Esophagus (tissue), 2 donors: ENCODE measurements around the gene AGAP3. TPM values are rescaled to one million over a fixed set of nuclear protein-coding genes. Genes with fewer than 3 reads are reported as not detected.

ENCODE experiments used
- H3K27ac ChIP-seq, 2 donors: one replicate each; pipeline ENCODE4 v1.5.1; 2013; ENCODE audit warnings: low read depth in 2 of 2, mild to moderate bottlenecking in 2 of 2, inconsistent platforms in 1 of 2, low read length in 1 of 2, moderate library complexity in 1 of 2
- H3K27me3 ChIP-seq, 2 donors: one replicate each; pipeline ENCODE4 v1.6.1; 2013; ENCODE audit warnings: low read length in 2 of 2, control low read depth in 1 of 2, mild to moderate bottlenecking in 1 of 2; ENCODE audit not compliant: insufficient read depth in 2 of 2, control insufficient read depth in 1 of 2
- H3K36me3 ChIP-seq, 2 donors: one replicate each; pipeline ENCODE4 v1.6.1; 2013; ENCODE audit warnings: low read length in 1 of 2; ENCODE audit not compliant: control insufficient read depth in 2 of 2, insufficient read depth in 2 of 2
- H3K4me1 ChIP-seq, 2 donors: one replicate each; pipeline ENCODE4 v1.6.1; 2013; ENCODE audit warnings: low read length in 1 of 2; ENCODE audit not compliant: control insufficient read depth in 2 of 2, insufficient read depth in 2 of 2
- H3K4me3 ChIP-seq, 2 donors: one replicate each; pipeline ENCODE4 v1.5.1; 2013; ENCODE audit warnings: low read length in 2 of 2, mild to moderate bottlenecking in 2 of 2, low read depth in 1 of 2, moderate library complexity in 1 of 2
- H3K9me3 ChIP-seq, 2 donors: one replicate each; pipeline ENCODE4 v1.6.1; 2013; ENCODE audit warnings: mild to moderate bottlenecking in 2 of 2, low read depth in 1 of 2, low read length in 1 of 2, moderate library complexity in 1 of 2; ENCODE audit not compliant: control insufficient read depth in 2 of 2, insufficient read depth in 1 of 2
- WGBS, 2 donors: extraction: QIAGEN DNeasy Blood & Tissue Kit; methylation state at CpG; one replicate each; pipeline ENCODE4 v1.1.7; 2013; 5-methylcytosine and 5-hydroxymethylcytosine counted together
- polyA plus RNA-seq, 2 donors: library from polyadenylated mRNA; stranded (reverse); fragments of 200-250 nt; gene quantifications; one replicate each; pipeline ENCODE4 v1.2.3, GENCODE V29; 2013
- donor health status: healthy with polysubstance abuse.
- donor health status: Bipolar disorder and iron deficiency.

AGAP3 gene
- polyA plus RNA-seq, 2 donors: 60.8 to 98.8 TPM

DNA sequence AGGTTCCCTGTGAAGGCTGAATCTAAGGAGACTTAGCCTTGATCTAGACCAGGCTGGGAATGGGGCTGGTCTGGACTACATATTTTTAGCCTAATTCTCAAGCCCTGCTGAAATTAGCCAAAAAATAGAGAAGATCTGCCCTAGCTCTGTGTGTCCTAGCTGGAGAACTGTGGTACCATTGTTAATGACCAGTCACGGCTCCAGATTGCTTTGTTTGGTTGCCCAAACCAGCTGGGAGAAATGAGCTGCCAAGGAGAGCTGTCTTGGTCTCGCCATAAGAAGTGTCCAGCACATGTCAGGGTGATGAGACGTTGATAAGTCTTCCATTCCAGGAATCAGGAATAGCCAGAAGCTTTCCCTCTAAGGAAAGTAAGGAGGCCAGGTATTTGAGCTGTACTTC, 60.5 kb downstream of the AGAP3 start:
- no peak overlapping the region for H3K4me3 ChIP-seq
- no peaks in the 10 kb centered on the region for H3K27me3 ChIP-seq
- WGBS, 2 donors: 52 to 56% methylated on average over 3 of the region's 3 CpGs
- no peaks in the 10 kb centered on the region for H3K9me3 ChIP-seq
- peaks cover 0 to 3% of the 10 kb centered on the region in 2 donors for H3K4me1 ChIP-seq
- H3K27ac ChIP-seq: no peak overlapping the region
- H3K36me3 ChIP-seq: peaks cover 8 to 26% of the 10 kb centered on the region in 2 donors

DNA sequence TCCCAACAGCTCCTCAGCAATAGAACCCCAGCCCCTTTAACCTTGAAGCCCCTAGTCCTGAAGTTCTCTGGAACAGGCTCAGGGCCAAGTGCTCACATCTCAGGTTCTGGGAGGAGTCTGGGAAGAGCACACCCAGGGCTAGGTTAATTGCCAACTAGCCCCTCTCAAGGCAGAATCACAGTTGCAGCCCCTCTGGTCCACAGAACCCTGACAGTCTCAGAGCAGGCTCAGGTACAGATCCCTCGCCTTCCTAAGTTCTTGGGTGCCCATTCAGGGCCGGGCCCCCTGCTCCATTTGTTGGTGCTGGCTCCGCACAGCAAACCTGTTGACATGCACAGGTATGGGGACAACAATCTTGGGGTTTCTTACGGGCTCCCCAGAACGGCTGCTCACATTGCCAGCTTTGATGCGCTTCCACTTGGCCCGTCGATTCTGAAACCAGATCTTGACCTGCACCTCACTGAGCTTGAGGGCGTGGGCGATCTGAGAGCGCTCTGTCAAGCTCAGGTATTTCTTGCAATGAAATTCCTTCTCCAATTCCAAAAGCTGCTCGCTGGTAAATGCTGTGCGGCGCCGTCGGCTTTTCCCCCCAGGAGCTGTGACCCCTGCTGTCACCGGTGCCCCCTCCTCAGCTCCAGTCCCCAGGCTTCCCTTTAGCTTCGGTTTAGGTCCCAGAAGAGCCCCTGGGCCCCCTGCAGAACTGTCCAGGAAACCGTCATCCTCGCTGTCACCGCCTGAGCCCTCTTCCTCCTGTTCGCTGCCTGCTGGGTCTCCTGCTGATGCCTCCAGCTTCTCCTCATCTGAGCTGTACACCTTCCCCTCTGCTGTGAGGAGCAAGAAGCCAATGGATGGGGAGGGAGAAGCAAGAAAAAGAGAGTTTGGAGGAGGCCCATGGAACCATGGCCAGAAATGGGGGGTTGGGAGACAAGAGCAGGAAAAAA, 62.3 kb downstream of the AGAP3 start:
- H3K27ac ChIP-seq: no peak overlapping the region
- H3K4me3 ChIP-seq: no peak overlapping the region
- H3K4me1 ChIP-seq: peaks cover 0 to 3% of the 10 kb centered on the region in 2 donors
- 46 to 60% methylated on average over 22 of the region's 22 CpGs for WGBS, 2 donors
- H3K36me3 ChIP-seq: peaks cover 8% of the 10 kb centered on the region in 2 donors
- H3K9me3 ChIP-seq: no peaks in the 10 kb centered on the region
- no peaks in the 10 kb centered on the region for H3K27me3 ChIP-seq

DNA sequence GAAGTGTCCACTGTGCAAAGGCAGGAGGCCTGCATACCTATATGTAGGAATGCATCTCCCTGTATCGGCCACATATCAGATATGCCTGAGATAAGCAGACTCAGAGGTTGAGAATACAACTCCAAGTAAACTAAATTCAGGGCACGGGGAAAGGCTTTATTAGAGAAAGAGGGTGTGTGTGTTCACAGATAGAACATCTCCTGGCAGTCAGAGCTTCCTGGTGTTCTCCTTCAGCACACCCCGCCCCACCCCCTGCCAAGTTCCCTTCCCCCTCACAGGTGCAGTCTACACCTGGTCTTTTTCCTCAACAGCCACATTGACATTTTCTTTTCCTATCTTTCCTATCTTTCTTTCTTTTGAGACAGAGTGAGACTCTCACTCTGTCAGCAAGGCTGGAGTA, 64.1 kb downstream of the AGAP3 start:
- Histone ChIP-seq H3K4me1 (no peaks in the 10 kb centered on the region), H3K9me3 (no peaks in the 10 kb centered on the region), H3K4me3 (no peak overlapping the region), H3K27me3 (peaks cover 0 to 3% of the 10 kb centered on the region in 2 donors), H3K27ac (no peak overlapping the region), H3K36me3 (no peaks in the 10 kb centered on the region)
- WGBS, 2 donors: 59 to 73% methylated on average over 3 of the region's 3 CpGs

DNA sequence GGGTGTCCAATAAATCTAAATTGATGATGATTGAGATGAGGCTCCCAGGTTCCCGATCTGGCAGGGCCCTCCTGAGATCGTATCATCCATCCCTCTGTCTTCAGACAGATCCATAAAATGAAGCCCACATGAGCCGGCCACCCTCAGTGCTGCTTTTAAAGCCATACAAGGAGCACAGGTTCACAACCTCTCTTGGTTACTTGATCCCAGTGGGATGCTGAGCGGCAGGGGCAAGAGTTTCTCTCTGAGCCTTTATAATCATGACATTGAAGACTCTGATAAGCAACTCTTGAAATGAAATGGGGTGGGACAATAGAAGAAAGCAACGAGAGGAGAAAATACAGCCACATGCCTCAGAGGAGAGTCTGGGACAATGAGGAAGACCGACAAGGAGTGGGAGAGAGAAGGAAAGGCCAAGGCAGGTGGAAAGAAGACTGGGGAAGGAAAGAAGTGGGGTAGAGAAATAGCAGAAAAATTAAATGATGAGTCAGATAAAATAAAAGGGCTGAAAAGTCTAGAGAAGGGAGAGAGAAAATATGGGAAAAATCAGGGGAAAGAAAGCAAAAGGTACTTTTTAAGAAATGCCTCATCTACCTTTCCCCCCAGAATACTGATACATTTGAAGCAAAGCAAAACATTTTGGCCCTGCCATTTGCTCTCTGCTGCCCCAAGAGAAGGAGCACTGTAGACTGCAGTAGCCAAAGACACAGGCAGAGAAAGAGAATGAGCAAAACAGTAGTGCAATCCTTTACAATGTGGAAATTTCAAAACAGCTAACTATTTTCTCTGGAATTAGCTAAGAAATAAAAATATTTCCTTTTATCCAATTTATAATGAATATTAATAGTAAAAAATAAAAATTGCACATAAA, 66.6 kb downstream of the AGAP3 start:
- Histone ChIP-seq H3K27me3 (peaks cover 0 to 3% of the 10 kb centered on the region in 2 donors), H3K9me3 (no peaks in the 10 kb centered on the region), H3K4me3 (no peak overlapping the region), H3K4me1 (no peaks in the 10 kb centered on the region), H3K27ac (no peak overlapping the region), H3K36me3 (no peaks in the 10 kb centered on the region)
- WGBS, 2 donors: 59 to 64% methylated on average over 6 of the region's 6 CpGs

DNA sequence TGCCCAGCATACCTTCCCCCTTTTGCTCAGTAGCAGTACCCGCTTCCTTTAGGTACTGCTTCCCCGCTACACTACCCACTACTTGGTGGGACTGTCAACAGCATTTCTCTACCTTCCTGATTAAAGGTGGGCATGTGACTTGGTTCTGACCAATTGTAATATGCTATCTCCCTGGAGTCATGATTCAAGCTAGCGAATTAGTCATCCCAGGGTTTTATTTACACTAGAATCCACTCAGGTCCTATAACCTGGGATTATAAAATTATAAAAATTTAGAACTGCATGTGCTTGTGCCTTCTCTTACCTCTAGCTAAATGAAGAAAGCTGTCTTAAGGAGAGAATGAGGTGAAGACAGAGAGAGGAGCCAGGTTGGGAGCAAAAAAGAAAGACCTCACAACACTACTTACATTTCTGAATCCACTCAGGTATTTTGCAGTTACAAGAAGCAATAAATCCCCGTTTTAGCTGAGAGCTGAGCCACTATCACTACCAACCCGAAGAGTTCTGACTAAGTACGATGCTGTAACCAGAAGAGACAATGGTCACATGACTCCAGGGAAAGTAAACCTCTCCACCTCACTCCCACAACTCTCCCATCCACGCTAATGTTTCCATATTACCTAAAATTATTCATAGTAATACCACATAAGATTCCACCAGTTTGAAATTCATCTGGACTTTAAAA, 71.5 kb downstream of the AGAP3 start:
- Histone ChIP-seq H3K4me1 (no peaks in the 10 kb centered on the region), H3K9me3 (no peaks in the 10 kb centered on the region), H3K27me3 (peaks cover 0 to 3% of the 10 kb centered on the region in 2 donors), H3K36me3 (no peaks in the 10 kb centered on the region), H3K27ac (no peak overlapping the region), H3K4me3 (no peak overlapping the region)
- WGBS, 2 donors: 78 to 80% methylated on average over 7 of the region's 7 CpGs

DNA sequence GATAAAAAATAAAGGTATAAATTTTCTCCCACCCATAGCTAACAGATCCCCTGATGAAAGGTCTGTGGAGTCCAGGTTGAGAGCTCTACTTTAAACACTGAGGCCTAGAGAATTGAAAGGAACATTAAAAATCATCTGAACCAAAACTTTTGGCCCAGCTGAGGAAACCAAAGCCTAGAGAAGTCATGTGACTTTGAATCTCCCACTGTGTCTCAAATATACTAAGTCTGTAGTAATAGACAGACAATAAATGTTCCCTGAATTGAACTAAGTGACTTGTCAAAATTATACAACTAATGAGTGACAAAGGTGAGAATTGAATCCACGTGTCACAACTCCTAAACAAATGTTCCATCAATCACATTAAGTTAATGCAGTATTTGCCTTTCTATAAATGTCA, 75.5 kb downstream of the AGAP3 start:
- H3K27me3 ChIP-seq: peaks cover 0 to 4% of the 10 kb centered on the region in 2 donors
- H3K9me3 ChIP-seq: no peaks in the 10 kb centered on the region
- H3K36me3 ChIP-seq: no peaks in the 10 kb centered on the region
- H3K4me1 ChIP-seq: peaks cover 0 to under 1% of the 10 kb centered on the region in 2 donors
- WGBS, 2 donors: 83 to 89% methylated on average over 1 of the region's 1 CpG
- H3K27ac ChIP-seq: no peak overlapping the region
- no peak overlapping the region for H3K4me3 ChIP-seq

DNA sequence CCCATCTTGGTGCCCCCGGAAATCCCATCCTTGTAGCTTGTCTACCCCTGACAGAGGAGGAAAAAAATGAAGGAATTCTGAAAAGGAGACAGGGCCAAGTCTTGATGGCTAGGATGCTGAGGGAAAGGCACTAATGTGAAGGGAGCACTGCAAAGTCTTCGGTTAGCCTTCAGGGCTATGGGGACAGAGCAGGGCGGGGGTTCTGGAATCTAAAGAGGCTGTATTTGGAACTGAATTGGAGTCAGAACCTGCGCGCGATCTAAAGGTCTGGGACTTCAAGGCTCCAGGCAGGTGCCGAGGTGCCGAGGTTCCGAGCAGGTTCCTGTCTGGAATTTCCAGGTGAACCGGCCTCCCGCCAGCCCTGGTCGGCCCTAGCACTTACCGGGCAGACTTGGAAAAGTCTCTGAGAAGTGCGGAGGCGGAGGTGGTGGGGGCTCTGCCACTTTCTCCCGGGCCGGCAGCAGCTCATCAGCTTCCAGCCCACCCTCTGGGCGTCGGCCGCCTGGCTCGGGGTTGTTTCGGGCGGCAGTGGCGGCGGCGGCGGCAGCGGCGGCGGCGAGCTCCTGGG, 80.4 kb downstream of the AGAP3 start:
- H3K27me3 ChIP-seq: peaks cover 0 to 11% of the 10 kb centered on the region in 2 donors
- H3K4me1 ChIP-seq: peaks cover 3 to 9% of the 10 kb centered on the region in 2 donors
- no peaks in the 10 kb centered on the region for H3K36me3 ChIP-seq
- peak overlapping the region in 1 of 2 donors; percentile 54 for H3K4me3 ChIP-seq
- no peak overlapping the region for H3K27ac ChIP-seq
- no peaks in the 10 kb centered on the region for H3K9me3 ChIP-seq
- WGBS, 2 donors: 11% methylated on average over 31 of the region's 31 CpGs

DNA sequence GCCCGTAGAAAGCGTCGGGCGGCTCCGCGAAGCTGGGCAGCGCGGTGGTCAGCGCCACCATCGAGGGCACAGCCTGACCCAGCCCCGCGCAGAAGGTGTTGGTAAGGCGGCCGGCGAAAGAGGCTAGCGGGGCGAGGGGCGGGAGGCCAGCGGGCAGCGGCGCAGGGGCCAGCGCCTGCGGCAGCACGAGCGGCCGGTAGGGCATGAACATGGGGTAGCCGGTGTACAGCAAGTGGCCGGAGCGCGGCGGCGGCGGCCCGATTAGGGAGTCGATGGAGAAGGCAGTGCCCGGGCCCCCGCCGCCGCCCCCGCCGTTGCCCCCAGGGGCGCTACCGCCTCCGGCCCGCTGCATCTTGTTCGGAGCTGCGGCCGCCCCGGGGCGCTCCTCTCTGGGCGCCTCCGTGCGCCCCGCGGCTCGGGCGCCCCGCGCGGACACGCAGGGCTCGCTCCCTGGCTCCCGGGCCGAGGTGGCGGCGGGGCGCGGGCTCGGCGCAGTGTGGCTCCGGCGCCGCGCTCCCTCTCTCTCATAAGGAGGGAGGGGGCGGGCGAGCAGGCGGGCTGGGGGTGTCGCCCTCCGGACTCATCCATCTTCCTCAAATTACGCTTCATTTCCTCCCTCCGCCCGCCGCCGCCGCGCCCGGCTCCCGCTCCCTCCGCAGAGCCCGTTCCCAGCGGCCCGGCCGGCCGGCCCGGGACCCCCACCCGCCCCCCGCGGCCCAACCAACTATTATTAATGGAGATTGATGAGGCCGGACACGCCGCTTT, 81.1 kb downstream of the AGAP3 start, which contains the start of gene GBX1:
GBX1 (minus strand) TSS at position 498 of the 765 bp plus-strand sequence; CDS start at position 352, 146 bp downstream.
- Histone ChIP-seq H3K4me1 (peaks cover 3 to 9% of the 10 kb centered on the region in 2 donors), H3K27me3 (peaks cover 0 to 11% of the 10 kb centered on the region in 2 donors), H3K9me3 (no peaks in the 10 kb centered on the region), H3K36me3 (no peaks in the 10 kb centered on the region), H3K27ac (no peak within 1 kb of the TSS), H3K4me3 (peak within 1 kb of the TSS; percentile 48 to 54)
- WGBS, 2 donors: 1% methylated on average over 69 to 101 of the region's 101 CpGs
